NCI-H460 (cell line): ENCODE data around the gene GNA12. TPM values are rescaled to one million over a fixed set of nuclear protein-coding genes. Genes with fewer than 3 reads are reported as not detected.
"Not testable (repeated sequence)": the region's sequence is repeated elsewhere in the genome, so short reads cannot be mapped to it uniquely, and the experiment has no call there.

Experiments
- DNase-seq: peaks from one replicate; pipeline ENCODE4 v3.0.0-alpha.2; 2016; ENCODE audit warnings: low read depth; ENCODE audit errors: extremely low read depth
- total RNA-seq: library from RNA; depleted of rRNA; stranded (reverse); fragments of >200 nt; shearing (Covaris generic); gene quantifications from 2 replicates; pipeline ENCODE4 v1.2.3, GENCODE V29; 2014

GNA12 gene
- total RNA-seq, 1 experiment from 2014 or later = 18.3 TPM

- DNase-seq = no peak
These were observed 141.5 kb downstream of the GNA12 start for GRCh38 chr7:2702594-2702957.

- DNase-seq = peak; percentile 16
These were observed 142.1 kb downstream of the GNA12 start for GRCh38 chr7:2701832-2702593.

- DNase-seq = no peak
These were observed 142.7 kb downstream of the GNA12 start for GRCh38 chr7:2701424-2701823.

GRCh38 chr7:2700141-2700850 is 143.8 kb downstream of the GNA12 start:
- DNase-seq = no peak

GRCh38 chr7:2699289-2699620 is 144.9 kb downstream of the GNA12 start:
- no peak for DNase-seq

- DNase-seq = no peak
These were observed 145.4 kb downstream of the GNA12 start for GRCh38 chr7:2698581-2699288.

- DNase-seq = not testable (repeated sequence)
These were observed 150.0 kb downstream of the GNA12 start for GRCh38 chr7:2694122-2694436.

- DNase-seq = not testable (repeated sequence)
These were observed 150.5 kb downstream of the GNA12 start for GRCh38 chr7:2693420-2694121.

GRCh38 chr7:2692543-2692942 is 151.6 kb downstream of the GNA12 start:
- DNase-seq = no peak

GRCh38 chr7:2691932-2692439 is 152.1 kb downstream of the GNA12 start:
- DNase-seq = not testable (repeated sequence)

- DNase-seq = no peak
These were observed 152.9 kb downstream of the GNA12 start for GRCh38 chr7:2691011-2691707.

- DNase-seq = no peak
These were observed 154.0 kb downstream of the GNA12 start for GRCh38 chr7:2689951-2690705.

- no peak for DNase-seq
These were observed 154.7 kb downstream of the GNA12 start for GRCh38 chr7:2689343-2689847.

- no peak for DNase-seq
These were observed 155.4 kb downstream of the GNA12 start for GRCh38 chr7:2688409-2689342.

- no peak for DNase-seq
These were observed 156.2 kb downstream of the GNA12 start, which contains the start of gene AMZ1 for GRCh38 chr7:2687881-2688318. TSS of gene AMZ1 (plus strand) at chr7:2688202. CDS start at chr7:2700452, 12,250 bp downstream.

GRCh38 chr7:2687338-2687869 is 156.7 kb downstream of the GNA12 start:
- DNase-seq = no peak

GRCh38 chr7:2686101-2686500 is 158.0 kb downstream of the GNA12 start:
- no peak for DNase-seq

GRCh38 chr7:2684501-2684900 is 159.6 kb downstream of the GNA12 start:
- no peak for DNase-seq
